ENCODE measurements around the gene PTGDR. TPM values are rescaled to one million over a fixed set of nuclear protein-coding genes. Genes with fewer than 3 reads are reported as not detected.
A peak's percentile ranks its signal among the peaks of the same experiment; 100 is the strongest.

PTGDR gene
- total RNA-seq, 4 donors from 2014 or later, result 0.17 to 0.66 (median 0.37) TPM

- H3K9me3 ChIP-seq, result no peaks in the 10 kb centered on the region
- DNase-seq (ENCODE audit: extremely low spot score), result no peak
- intact Hi-C loops (cut with DNase I), result no loop called here
- WGBS, result 93% methylated on average over 6 of the region's 6 CpGs
- TF ChIP-seq EP300 (IDR thresholded peaks at IDR 0.05), result no peak
- TF ChIP-seq, protein P1, sequence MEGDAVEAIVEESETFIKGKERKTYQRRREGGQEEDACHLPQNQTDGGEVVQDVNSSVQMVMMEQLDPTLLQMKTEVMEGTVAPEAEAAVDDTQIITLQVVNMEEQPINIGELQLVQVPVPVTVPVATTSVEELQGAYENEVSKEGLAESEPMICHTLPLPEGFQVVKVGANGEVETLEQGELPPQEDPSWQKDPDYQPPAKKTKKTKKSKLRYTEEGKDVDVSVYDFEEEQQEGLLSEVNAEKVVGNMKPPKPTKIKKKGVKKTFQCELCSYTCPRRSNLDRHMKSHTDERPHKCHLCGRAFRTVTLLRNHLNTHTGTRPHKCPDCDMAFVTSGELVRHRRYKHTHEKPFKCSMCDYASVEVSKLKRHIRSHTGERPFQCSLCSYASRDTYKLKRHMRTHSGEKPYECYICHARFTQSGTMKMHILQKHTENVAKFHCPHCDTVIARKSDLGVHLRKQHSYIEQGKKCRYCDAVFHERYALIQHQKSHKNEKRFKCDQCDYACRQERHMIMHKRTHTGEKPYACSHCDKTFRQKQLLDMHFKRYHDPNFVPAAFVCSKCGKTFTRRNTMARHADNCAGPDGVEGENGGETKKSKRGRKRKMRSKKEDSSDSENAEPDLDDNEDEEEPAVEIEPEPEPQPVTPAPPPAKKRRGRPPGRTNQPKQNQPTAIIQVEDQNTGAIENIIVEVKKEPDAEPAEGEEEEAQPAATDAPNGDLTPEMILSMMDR (IDR thresholded peaks at IDR 0.05), result no peak
- no peak for TF ChIP-seq POLR2AphosphoS5 (IDR thresholded peaks at IDR 0.05)
- no peak for TF ChIP-seq POLR2A (IDR thresholded peaks at IDR 0.05; ENCODE audit: low read depth)
- H3K27ac ChIP-seq (replicated peaks in 1 of 4), result no peak overlapping the region
- no peaks in the 10 kb centered on the region for H3K36me3 ChIP-seq
- no peaks in the 10 kb centered on the region for H3K27me3 ChIP-seq
- no peaks in the 10 kb centered on the region for H3K4me1 ChIP-seq
- no peak overlapping the region for H3K4me3 ChIP-seq
These were observed 37.5 kb downstream of the PTGDR start for GRCh38 chr14:52305014-52305413.

GRCh38 chr14:52307376-52307775 lies 39.9 kb downstream of the PTGDR start:
- Histone ChIP-seq H3K4me3 (no peak overlapping the region), H3K36me3 (no peaks in the 10 kb centered on the region), H3K27me3 (no peaks in the 10 kb centered on the region), H3K9me3 (no peaks in the 10 kb centered on the region), H3K27ac (replicated peaks in 1 of 4) (no peak overlapping the region), H3K4me1 (peaks cover 0 to 4% (median 0%) of the 10 kb centered on the region in 4 donors)
- WGBS, result 90% methylated on average over 4 of the region's 4 CpGs
- no peak for TF ChIP-seq POLR2AphosphoS5 (IDR thresholded peaks at IDR 0.05)
- TF ChIP-seq, protein P1 (IDR thresholded peaks at IDR 0.05), result no peak
- TF ChIP-seq POLR2A (IDR thresholded peaks at IDR 0.05; ENCODE audit: low read depth), result no peak
- no peak for TF ChIP-seq EP300 (IDR thresholded peaks at IDR 0.05)
- intact Hi-C loops (cut with DNase I), result no loop called here
- no peak for DNase-seq (ENCODE audit: extremely low spot score)

DNA sequence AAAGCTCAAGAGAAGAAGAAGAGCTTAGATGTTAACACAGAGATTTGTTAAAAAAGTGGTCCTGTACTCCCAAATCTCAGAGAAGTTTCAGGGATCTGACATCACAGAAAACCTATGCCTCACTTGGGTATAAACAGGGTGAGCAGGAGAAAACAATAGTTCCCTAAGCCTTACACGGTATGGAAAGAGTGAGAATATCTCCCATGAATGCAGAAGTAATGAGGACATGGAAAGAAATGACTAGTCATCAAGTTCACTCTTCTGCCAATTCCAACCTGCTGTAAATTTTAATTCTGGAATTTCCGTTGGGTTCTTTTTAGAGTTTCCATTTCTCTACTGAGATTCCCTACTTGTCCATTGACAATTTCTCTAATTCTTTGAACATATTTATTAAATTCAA lies 40.4 kb downstream of the PTGDR start:
- Histone ChIP-seq H3K36me3 (no peaks in the 10 kb centered on the region), H3K4me3 (no peak overlapping the region), H3K27me3 (no peaks in the 10 kb centered on the region), H3K4me1 (peaks cover 0 to 9% (median under 1%) of the 10 kb centered on the region in 4 donors), H3K9me3 (no peaks in the 10 kb centered on the region), H3K27ac (replicated peaks in 1 of 4) (no peak overlapping the region)
- no peak for DNase-seq (ENCODE audit: extremely low spot score)
- intact Hi-C loops (cut with DNase I), result no loop called here
- TF ChIP-seq EP300 (IDR thresholded peaks at IDR 0.05) (no peak), POLR2A (IDR thresholded peaks at IDR 0.05; ENCODE audit: low read depth) (no peak), POLR2AphosphoS5 (IDR thresholded peaks at IDR 0.05) (no peak)
- TF ChIP-seq, protein P1 (IDR thresholded peaks at IDR 0.05), result no peak
- 63% methylated on average over 2 of the region's 2 CpGs for WGBS

GRCh38 chr14:52310541-52310940 lies 43.0 kb downstream of the PTGDR start:
- no peaks in the 10 kb centered on the region for H3K36me3 ChIP-seq
- no peak overlapping the region for H3K4me3 ChIP-seq
- H3K27me3 ChIP-seq, result peaks cover 0 to 15% (median 0%) of the 10 kb centered on the region in 4 donors
- no peaks in the 10 kb centered on the region for H3K9me3 ChIP-seq
- TF ChIP-seq EP300 (IDR thresholded peaks at IDR 0.05) (no peak), POLR2AphosphoS5 (IDR thresholded peaks at IDR 0.05) (no peak)
- TF ChIP-seq, protein P1 (IDR thresholded peaks at IDR 0.05), result no peak
- no peak overlapping the region for H3K27ac ChIP-seq (replicated peaks in 1 of 4)
- peaks cover 14 to 33% (median 23%) of the 10 kb centered on the region in 4 donors for H3K4me1 ChIP-seq
- intact Hi-C loops (cut with DNase I), result loop anchor here (5.0 kb wide), 2 partner anchors 37 to 147 kb away; no protein-coding TSS in a partner anchor
- DNase-seq (ENCODE audit: extremely low spot score), result no peak
- WGBS, result 64% methylated on average over 3 of the region's 3 CpGs

DNA sequence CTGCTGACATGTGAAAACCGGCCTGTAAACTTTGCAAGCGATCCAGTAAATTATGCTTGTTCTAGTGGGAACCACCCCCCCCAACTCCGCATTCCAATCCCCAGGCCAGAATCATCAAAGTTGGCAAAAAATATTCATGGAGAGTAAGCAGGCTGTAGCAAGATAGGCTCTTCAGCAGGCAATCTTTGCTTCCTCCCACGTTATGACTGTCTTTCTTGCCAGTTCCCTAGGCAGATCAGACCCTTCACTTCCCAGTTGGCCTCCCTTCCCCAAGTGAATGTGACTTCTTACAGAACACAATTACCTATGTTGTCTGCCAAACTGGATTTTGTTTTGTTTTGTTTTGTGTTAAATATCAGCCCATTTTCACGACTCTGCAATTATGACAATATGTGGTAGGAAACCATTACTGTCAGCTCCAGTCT lies 45.4 kb downstream of the PTGDR start:
- H3K4me1 ChIP-seq, result peaks cover 14 to 36% (median 27%) of the 10 kb centered on the region in 4 donors
- peak overlapping the region; percentile 61 to 77 (median 68) for H3K4me3 ChIP-seq
- peak; percentile 87 for DNase-seq (ENCODE audit: extremely low spot score)
- WGBS, result 65% methylated on average over 5 of the region's 5 CpGs
- intact Hi-C loops (cut with DNase I), result loop anchor here (5.0 kb wide), 2 partner anchors 34 to 144 kb away; no protein-coding TSS in a partner anchor
- TF ChIP-seq POLR2AphosphoS5 (IDR thresholded peaks at IDR 0.05) (no peak), EP300 (IDR thresholded peaks at IDR 0.05) (no peak), POLR2A (IDR thresholded peaks at IDR 0.05; ENCODE audit: low read depth) (no peak)
- TF ChIP-seq, protein P1 (IDR thresholded peaks at IDR 0.05), result no peak
- peaks cover 0 to 15% (median 0%) of the 10 kb centered on the region in 4 donors for H3K27me3 ChIP-seq
- H3K27ac ChIP-seq (replicated peaks in 1 of 4), result peak overlapping the region in 2 of 4 donors; percentile 79 to 84
- H3K9me3 ChIP-seq, result no peaks in the 10 kb centered on the region
- no peaks in the 10 kb centered on the region for H3K36me3 ChIP-seq
